Measurements from ENCODE around the gene DYSF.
"Not testable (repeated sequence)": the region's sequence is repeated elsewhere in the genome, so short reads cannot be mapped to it uniquely, and the experiment has no call there.

Gene DYSF

DNA sequence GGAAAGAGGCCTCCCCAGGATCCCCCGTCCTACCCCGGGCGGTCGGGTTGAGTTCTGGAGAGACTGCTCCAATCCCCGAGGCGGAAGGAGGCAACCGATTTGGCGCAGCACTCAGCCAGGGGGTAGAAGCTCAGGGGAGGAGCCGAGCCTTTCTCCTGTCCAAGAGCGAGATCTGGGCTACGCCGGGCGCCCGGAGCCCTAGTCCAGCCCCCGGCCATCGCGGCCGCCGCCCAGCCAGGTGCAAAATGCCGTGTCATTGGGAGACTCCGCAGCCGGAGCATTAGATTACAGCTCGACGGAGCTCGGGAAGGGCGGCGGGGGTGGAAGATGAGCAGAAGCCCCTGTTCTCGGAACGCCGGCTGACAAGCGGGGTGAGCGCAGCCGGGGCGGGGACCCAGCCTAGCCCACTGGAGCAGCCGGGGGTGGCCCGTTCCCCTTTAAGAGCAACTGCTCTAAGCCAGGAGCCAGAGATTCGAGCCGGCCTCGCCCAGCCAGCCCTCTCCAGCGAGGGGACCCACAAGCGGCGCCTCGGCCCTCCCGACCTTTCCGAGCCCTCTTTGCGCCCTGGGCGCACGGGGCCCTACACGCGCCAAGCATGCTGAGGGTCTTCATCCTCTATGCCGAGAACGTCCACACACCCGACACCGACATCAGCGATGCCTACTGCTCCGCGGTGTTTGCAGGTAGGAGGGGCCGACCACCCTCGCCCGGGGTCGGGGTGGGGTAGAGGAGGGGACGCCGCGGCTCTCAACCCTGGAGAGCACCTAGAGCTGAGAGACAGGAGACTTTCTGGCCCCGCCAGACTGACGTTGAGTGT, at the start of gene DYSF:
TSS of gene DYSF (plus strand) at position 158 of the 817 bp plus-strand sequence.
- H3K4me3 ChIP-seq (ENCODE audit: low read depth, low read length), result peak within 1 kb of the TSS; percentile 51
- DNase-seq (ENCODE audit: low read depth), result no peak

DNA sequence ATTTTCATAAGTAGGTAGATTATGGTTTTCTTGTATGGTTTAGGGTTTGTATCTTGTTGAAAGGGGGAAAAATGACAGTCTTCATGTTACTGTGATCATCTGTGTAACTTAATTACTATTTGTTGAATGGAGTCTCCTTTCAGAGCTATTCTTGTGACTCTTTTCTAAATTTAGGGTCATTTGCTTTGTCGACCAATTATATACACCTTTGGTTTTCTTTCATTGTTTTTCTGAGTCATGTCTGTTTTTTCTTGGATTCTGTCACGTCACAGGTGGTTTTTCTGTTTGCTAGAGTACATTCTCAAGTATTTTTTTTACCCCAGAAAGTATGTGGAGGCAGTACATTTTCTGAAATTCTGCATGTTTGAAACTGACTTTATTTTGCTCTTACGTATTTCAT, 43.8 kb upstream of the DYSF start:
- DNase-seq (ENCODE audit: low read depth), result no peak
- no peak overlapping the region for H3K4me3 ChIP-seq (ENCODE audit: low read depth, low read length)

DNA sequence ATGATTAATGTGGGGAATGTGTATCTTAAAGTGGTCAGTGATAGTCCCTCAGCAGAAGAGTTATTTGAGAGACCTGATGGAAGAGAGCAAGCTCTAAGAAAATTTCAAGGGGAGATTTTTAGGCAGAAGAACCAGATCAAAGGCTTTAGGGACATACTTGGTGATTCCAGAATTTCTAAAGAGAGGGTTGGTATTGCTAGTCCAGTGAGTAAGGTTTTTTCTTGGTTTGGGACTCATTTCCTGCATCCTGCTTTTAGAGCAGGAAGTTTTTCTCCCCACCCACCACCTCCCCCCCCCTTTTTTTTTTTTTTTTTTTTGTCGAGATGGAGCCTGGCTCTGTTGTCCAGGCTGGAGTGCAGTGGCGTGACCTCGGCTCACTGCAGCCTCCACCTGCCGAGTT, 42.7 kb upstream of the DYSF start:
- H3K4me3 ChIP-seq (ENCODE audit: low read depth, low read length), result no peak overlapping the region
- no peak for DNase-seq (ENCODE audit: low read depth)

DNA sequence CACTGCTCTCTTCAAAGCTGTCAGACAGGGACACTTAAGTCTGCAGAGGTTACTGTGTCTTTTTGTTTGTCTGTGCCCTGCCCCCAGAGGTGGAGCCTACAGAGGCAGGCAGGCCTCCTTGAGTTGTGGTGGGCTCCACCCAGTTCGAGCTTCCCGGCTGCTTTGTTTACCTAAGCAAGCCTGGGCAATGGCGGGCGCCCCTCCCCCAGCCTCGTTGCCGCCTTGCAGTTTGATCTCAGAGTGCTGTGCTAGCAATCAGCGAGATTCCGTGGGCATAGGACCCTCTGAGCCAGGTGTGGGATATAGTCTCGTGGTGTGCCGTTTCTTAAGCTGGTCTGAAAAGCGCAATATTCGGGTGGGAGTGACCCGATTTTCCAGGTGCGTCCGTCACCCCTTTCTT, 36.5 kb upstream of the DYSF start:
- not testable (repeated sequence) for H3K4me3 ChIP-seq (ENCODE audit: low read depth, low read length); DNase-seq (ENCODE audit: low read depth)

DNA sequence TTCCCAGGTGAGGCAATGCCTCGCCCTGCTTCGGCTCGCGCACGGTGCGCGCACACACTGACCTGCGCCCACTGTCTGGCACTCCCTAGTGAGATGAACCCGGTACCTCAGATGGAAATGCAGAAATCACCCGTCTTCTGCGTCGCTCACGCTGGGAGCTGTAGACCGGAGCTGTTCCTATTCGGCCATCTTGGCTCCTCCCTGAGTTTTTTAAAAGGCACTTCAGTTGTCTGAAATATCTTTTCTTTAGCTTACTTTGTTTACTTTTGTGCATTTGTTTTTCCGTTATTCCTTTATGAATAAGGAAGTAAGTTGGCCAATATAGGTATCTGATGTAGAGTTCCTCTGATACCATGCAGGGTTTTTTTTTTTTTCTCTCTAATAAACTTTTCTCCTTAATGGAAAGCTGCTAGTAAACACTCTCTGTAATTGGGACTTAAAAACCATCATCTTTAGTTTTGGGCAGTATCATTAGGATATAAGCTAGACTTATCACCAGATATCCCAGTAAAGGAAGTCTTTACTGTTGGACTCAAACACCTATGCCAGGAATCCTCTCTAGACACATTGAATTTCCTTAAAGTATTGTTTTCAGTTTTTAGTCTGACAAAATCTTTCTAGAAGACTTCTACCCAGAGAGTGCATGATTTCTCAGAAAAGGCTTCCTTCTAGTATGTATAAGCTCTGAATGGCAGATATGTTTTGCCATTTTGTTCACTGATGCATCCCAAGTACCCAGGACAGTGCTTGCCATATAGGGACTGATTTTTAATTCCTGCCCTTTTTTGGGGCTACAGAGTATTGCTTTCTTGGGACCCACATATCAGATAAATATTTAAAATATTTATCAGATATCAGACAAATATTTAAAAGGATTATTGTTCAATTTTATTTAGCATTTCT, 35.8 kb upstream of the DYSF start:
- DNase-seq (ENCODE audit: low read depth), result no peak
- no peak overlapping the region for H3K4me3 ChIP-seq (ENCODE audit: low read depth, low read length)

DNA sequence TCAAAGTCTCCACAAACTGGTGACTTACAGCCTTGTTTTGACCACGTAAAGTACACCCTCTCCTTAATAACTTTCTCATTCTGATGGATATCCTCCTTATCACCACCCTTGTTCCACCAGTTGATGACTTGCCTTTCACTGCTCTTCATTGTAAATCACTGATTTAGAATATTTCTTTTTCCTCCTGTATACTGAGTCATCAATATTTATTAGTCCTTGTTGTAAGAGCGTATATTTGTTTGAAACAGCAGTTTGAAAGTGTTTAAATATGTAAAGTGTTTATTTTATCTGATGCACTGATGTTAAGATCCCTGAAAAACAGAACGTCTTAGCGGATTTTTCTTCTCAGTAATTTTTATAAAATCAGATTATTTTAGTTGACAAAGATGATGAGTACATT, 34.2 kb upstream of the DYSF start:
- no peak for DNase-seq (ENCODE audit: low read depth)
- H3K4me3 ChIP-seq (ENCODE audit: low read depth, low read length), result no peak overlapping the region

DNA sequence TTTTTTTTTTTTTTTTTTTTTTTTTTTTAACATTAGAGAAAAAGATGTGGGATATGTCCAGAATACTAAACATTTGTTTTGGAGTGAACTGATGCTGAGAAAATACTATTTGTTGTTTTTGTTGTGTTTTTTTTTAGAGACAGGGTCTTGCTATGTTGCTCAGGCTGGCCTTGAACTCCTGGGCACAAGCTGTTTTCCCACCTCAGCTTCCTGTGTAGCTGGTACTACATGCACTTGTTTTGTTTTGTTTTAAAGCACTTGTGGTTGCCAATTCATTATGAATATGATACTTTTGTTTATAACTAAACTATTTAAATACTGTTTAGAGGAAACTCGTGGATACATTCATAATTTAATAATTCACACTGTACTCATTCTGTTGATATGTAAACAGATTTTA, 33.4 kb upstream of the DYSF start:
- H3K4me3 ChIP-seq (ENCODE audit: low read depth, low read length), result no peak overlapping the region
- no peak for DNase-seq (ENCODE audit: low read depth)

DNA sequence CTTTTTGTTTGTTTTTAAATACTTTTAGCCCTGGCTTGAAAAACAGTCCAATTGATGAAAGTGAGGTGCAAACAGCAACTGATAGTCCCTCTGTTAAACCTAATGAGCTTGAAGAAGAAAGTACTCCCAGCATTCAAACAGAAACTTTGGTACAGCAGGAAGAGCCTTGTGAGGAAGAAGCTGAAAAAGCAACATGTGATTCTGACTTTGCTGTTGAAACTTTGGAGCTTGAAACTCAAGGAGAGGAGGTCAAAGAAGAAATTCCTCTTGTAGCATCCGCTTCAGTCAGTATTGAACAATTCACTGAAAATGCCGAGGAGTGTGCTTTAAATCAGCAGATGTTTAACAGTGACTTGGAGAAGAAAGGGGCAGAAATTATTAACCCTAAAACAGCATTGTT, 30.6 kb upstream of the DYSF start:
- no peak for DNase-seq (ENCODE audit: low read depth)
- H3K4me3 ChIP-seq (ENCODE audit: low read depth, low read length), result no peak overlapping the region

DNA sequence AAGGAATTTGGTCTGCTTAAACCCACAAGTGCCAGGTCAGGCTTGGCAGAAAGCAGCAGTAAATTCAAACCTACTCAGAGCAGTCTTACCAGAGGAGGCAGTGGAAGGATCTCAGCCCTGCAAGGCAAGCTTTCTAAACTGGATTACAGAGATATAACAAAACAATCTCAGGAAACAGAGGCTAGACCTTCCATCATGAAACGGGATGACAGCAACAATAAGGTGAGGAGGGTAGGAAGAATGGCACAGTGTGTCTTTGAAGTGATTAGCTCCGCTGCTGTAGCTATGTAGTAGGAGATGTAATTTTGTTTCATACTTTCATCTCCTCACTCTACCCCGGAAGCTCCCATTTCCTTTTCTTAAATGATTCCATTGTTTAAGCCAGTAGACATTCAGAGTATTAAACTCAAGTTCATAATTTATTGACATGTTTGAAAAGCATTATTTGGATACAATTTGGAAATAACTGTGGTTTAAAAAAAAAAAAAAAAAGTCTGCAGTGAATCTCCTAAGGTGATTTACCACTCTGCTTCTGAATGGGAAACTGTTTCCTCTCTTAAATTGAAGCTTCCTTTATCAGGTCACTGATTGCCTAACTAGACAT, 29.4 kb upstream of the DYSF start:
- no peak overlapping the region for H3K4me3 ChIP-seq (ENCODE audit: low read depth, low read length)
- no peak for DNase-seq (ENCODE audit: low read depth)

DNA sequence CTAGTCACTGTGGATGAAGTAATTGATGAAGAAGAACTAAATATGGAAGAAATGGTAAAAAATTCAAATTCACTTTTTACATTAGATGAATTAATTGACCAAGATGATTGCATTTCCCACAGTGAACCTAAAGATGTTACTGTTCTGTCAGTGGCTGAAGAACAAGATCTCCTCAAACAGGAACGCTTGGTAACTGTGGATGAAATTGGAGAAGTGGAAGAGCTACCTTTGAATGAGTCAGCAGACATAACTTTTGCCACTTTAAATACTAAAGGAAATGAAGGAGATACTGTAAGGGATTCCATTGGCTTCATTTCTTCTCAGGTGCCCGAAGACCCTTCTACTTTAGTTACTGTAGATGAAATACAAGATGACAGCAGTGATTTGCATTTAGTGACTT, 26.6 kb upstream of the DYSF start:
- DNase-seq (ENCODE audit: low read depth), result no peak
- no peak overlapping the region for H3K4me3 ChIP-seq (ENCODE audit: low read depth, low read length)

DNA sequence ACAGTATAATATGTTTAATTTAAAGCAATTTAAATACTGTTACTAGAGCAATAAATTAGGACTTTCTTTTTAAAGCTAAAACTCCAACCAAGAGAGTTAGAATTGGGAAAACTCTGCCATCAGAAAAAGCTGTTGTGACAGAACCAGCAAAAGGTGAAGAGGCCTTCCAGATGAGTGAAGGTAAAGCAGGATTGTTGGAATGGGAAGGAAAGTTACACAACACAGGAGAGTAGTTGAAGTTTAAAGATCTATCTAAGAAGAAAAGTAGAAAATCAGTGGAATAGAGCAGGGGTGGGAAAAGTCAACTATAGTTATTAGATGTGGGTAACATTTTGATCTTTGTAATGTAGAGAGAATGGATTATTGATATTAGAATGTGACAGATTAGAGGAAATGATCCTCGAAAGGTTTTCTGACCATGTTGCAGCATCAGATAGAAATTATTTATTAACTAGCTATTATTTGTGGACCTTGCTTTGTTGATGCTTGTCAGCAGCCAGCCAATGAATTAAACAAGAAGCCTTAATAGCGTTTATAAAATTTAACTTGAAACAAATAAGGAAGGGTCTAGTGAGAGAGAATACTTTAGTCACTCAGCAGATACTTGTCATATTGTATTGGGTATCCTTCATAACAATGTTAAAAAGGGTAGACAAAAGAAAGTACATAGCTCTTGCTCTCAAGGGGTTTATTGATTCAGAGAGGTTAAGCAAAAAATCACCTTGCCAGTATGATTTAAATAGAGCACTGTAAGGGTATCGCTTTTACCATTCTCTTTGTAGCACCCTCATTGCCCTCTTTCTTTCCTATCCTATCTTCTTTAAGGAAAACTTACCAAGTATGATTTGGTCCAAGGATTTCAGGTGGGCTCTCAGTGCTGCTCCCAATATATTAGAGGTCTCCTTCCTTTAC, 24.6 kb upstream of the DYSF start:
- H3K4me3 ChIP-seq (ENCODE audit: low read depth, low read length), result no peak overlapping the region
- DNase-seq (ENCODE audit: low read depth), result no peak

DNA sequence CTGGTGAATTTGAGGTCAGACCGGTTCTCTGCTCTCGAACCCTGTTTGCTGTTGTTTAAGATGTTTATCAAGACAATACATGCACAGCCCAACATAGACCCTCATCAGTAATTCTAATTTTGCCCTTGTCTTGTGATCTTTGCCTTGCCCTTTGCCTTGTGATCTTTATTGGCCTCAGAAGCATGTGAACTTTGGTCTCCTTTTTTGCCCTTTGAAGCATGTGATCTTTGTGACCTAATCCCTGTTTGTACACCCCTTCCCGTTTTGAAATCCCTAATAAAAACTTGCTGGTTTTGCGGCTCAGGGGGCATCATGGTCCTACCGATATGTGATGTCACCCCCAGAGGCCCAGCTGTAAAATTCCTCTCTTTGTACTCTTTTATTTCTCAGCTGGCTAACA, 8.2 kb upstream of the DYSF start:
- H3K4me3 ChIP-seq (ENCODE audit: low read depth, low read length); DNase-seq (ENCODE audit: low read depth): not testable (repeated sequence)

DNA sequence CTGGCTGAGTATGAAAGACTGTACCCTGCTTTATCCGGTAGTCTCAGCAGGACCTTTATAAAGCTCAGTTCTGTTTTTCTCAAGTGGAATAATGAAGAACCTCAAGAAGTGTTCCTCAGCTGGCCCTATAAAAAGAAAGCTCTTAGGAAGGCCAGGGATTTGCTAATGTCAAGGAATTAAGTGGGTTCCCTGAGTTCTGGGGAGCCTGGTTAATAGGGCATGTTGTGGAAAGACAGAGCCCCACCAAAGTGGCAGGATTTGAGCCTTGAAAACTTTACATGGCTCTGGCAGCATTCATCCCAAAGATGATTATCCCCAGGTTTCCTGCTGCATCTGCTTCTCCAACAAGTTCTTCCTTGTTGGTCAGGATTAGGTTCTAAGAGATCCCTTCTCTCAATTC, 6.9 kb upstream of the DYSF start:
- DNase-seq (ENCODE audit: low read depth), result no peak
- no peak overlapping the region for H3K4me3 ChIP-seq (ENCODE audit: low read depth, low read length)

DNA sequence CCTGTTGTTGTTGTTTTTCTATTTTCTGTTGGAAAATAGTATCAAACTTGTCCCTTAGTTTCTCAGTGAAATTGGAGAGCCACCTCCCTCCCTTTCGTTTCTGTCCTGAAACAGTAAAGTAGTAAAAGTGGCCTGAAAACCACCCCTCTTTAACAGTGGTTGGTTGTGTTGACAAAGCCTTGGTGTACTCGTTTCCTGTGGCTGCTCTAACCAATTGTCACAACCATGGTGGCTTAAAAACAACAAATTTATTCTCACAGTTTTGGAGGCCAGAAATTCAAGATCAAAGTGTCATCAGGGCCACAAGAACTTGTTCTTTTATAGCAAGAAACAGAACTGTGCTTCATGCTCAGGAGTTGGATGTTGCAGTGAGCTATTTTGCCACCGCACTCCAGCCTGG, 4.0 kb upstream of the DYSF start:
- DNase-seq (ENCODE audit: low read depth), result no peak

DNA sequence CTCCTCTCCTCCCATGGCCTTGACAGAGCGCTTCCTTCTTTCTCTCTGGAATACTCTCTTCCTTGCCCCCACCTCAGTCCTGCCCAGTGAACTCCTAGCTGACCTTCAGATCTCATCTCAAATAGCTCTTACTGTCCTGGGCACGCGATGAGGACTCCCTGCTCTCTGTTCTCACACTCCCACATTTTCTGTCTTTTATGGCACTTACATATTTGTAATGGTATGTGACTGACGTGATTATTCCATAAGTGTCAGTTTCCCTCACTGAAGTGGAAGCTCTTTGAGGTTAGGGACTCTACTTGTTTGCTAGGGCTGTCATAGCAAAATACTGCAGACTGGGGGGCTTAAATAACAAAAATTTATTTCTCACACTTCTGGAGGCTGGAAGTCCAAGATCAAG, 1.7 kb upstream of the DYSF start:
- H3K4me3 ChIP-seq (ENCODE audit: low read depth, low read length), result no peak overlapping the region
- no peak for DNase-seq (ENCODE audit: low read depth)

More for the DNA sequence above, 4.0 kb upstream of the DYSF start:
- no peak overlapping the region for H3K4me3 ChIP-seq (ENCODE audit: low read depth, low read length)

DNA sequence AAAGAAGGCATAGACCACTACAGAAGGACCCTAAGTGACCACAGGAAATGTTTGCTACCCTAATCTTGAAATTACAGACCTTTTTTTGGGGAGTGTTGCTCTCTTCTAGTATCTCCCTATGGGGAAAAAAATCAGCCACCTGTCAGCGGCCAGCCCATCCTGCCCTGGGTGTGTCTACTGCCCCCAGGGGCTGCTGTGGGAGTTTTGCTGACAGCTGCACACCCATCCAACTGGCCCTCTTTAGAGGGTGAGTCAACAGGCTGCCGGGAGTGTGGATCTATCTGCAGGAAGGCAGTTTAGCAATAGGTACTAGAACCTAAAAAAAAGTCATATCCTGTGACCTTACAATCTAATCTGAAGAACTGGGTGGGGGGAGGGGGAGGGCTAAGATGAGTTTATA, 796 bp upstream of the DYSF start:
- no peak overlapping the region for H3K4me3 ChIP-seq (ENCODE audit: low read depth, low read length)
- DNase-seq (ENCODE audit: low read depth), result peak; percentile 39

DNA sequence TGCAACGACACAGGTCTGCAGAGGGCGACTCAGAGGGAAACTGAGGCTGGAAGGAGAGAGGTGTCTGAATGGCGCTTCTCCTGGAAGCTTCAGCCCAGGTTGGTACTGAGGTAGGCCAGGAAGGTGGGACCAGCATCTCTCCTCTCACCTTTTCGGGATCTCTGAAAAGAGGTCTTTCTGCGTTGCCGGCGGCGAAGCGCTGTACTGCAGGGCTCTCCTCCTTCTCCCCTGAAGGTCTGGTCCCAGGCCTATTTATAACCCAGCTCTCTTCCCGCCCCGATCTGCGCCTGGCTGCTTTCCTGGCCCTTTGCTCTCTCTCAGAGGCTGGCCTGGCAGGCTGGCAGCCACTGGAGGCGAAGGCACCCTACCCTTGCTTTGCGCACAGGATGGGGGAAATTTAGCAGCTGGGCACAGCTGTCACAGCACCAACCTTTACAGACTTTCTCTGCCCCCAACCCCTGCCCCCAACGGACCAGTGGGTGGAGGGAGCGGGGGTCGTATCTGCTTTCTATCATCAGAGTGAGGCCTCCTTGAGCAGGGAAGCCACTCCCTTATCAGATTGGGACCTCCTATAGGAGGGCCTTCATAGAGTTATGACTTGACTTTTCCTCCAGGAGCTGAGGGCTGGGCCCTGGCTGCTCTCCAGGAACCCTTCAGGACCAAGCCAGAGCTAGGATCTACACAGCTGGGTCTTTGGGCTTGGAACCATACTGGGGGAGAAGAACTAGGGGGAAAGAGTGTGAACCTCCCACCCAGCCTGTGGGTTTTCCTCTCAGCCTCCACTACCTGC, 1.1 kb downstream of the DYSF start:
- peak overlapping the region; percentile 51 for H3K4me3 ChIP-seq (ENCODE audit: low read depth, low read length)
- DNase-seq (ENCODE audit: low read depth), result no peak

DNA sequence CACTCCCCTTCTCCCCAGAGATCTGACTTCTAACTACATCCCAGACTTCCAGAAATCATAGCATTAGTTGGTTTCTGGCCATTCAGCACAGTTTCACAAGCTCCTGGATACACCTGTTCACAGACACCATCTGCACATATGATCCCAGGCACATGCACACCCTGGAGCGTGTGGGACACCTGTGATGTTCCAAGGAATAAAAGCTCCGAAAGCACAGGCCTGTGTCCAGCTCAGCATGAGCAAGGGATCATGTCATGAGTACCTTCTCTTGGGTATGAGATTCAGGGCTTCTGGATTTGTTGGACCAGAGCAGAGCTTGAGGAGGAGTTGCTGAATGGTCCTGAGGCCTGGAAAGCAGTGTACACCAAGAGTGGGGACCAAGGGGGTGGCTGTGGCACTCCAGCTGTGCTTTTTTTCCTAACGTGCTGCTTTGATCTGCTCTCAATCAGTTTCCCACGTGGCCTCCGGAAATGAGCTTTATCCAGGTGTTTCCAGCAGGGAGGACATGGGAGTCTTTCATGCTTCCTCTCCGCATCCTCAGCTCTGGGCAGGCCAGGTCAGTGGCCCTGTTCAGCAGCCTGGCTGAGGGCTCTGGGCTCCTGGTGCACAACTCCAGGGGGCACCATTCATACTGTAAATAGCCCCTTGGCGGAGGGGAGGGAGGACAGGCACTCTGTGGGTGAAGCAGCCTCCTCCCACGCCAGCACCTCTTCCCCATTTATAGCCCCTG, 1.8 kb downstream of the DYSF start:
- no peak for DNase-seq (ENCODE audit: low read depth)
- no peak overlapping the region for H3K4me3 ChIP-seq (ENCODE audit: low read depth, low read length)

All from skeletal muscle cell (primary cell).